NCI-H69 (cell line): ENCODE data around the gene UBN2.

Experiments
- DNase-seq: peaks from one replicate; lab custom pipeline; 2025; lab: John Stamatoyannopoulos, UW

Gene UBN2

GRCh38 chr7:139355320-139355719 is 124.3 kb downstream of the UBN2 start:
- DNase-seq, result no peak
